Osteoblast (primary cell): ENCODE data around the gene LGR6. TPM values are rescaled to one million over a fixed set of nuclear protein-coding genes. Genes with fewer than 3 reads are reported as not detected.

Source experiments
- DNase-seq: peaks from one replicate; pipeline ENCODE4 v3.0.0; 2011; ENCODE audit warnings: low spot score, mixed read lengths; ENCODE audit not compliant: insufficient read length; ENCODE audit errors: missing footprints
- H2AFZ ChIP-seq: 2 replicates; pipeline ENCODE4 v1.6.0; 2011; ENCODE audit warnings: mild to moderate bottlenecking, low read length
- H3K27ac ChIP-seq: 2 replicates; pipeline ENCODE4 v1.5.1; 2011; ENCODE audit warnings: mild to moderate bottlenecking, low read depth, low read length, moderate library complexity
- H3K27me3 ChIP-seq: 2 replicates; pipeline ENCODE4 v1.6.0; 2012; ENCODE audit warnings: mild to moderate bottlenecking, control low read depth, inconsistent platforms, low read length, moderate library complexity; ENCODE audit not compliant: insufficient read depth
- H3K36me3 ChIP-seq: 2 replicates; pipeline ENCODE4 v1.5.1; 2011; ENCODE audit warnings: mild to moderate bottlenecking, low read length, control low read depth, moderate library complexity; ENCODE audit not compliant: insufficient read depth
- H3K4me1 ChIP-seq: 2 replicates; pipeline ENCODE4 v1.5.1; 2011; ENCODE audit warnings: mild to moderate bottlenecking, low read length, control low read depth, moderate library complexity; ENCODE audit not compliant: insufficient read depth
- H3K4me2 ChIP-seq: 2 replicates; pipeline ENCODE4 v1.6.0; 2011; ENCODE audit warnings: mild to moderate bottlenecking, low read length; ENCODE audit not compliant: insufficient read depth
- H3K4me3 ChIP-seq: fragments of 200-600 bp; sonication (generic); 3 replicates; pipeline ENCODE4 v1.5.1; 2012; ENCODE audit warnings: mild to moderate bottlenecking, low read length, inconsistent platforms; ENCODE audit not compliant: insufficient read depth
- H3K79me2 ChIP-seq: 2 replicates; pipeline ENCODE4 v1.6.0; 2012; ENCODE audit warnings: mild to moderate bottlenecking, low read length, control low read depth, inconsistent platforms; ENCODE audit not compliant: insufficient read depth
- H3K9me3 ChIP-seq: 2 replicates; pipeline ENCODE4 v1.5.1; 2011; ENCODE audit warnings: low read depth, low read length, control low read depth
- H4K20me1 ChIP-seq: 2 replicates; pipeline ENCODE4 v1.6.0; 2012; ENCODE audit warnings: mild to moderate bottlenecking, low read length, control low read depth; ENCODE audit not compliant: insufficient read depth
- CTCF ChIP-seq: IDR thresholded peaks from 2 replicates; pipeline ENCODE4 v1.5.1; 2011; ENCODE audit warnings: mild to moderate bottlenecking, low read depth, low read length, moderate library complexity; ENCODE audit errors: extremely low read depth
- total RNA-seq: library from RNA; depleted of rRNA; stranded (reverse); fragments of >200 nt; gene quantifications from 2 replicates; pipeline ENCODE4 v1.2.3, GENCODE V29; 2012

Gene LGR6
- total RNA-seq, 1 donor: not detected

- no peak for TF ChIP-seq CTCF
- no peak overlapping the region for H3K27ac ChIP-seq
- no peak overlapping the region for H3K4me2 ChIP-seq
- no peaks in the 10 kb centered on the region for H3K36me3 ChIP-seq
- no peaks in the 10 kb centered on the region for H3K79me2 ChIP-seq
- no peaks in the 10 kb centered on the region for H3K9me3 ChIP-seq
- peaks cover 19% of the 10 kb centered on the region for H3K4me1 ChIP-seq
- H3K4me3 ChIP-seq: no peak overlapping the region
- peaks cover 11% of the 10 kb centered on the region for H3K27me3 ChIP-seq
- DNase-seq: no peak
- no peaks in the 10 kb centered on the region for H4K20me1 ChIP-seq
- H2AFZ ChIP-seq: no peak overlapping the region
Observed at GRCh38 chr1:202276081-202276715, 82.6 kb downstream of the LGR6 start.

GRCh38 chr1:202276920-202277319 lies 83.3 kb downstream of the LGR6 start:
- H3K9me3 ChIP-seq: no peaks in the 10 kb centered on the region
- no peaks in the 10 kb centered on the region for H3K79me2 ChIP-seq
- H2AFZ ChIP-seq: no peak overlapping the region
- H3K36me3 ChIP-seq: no peaks in the 10 kb centered on the region
- H3K4me3 ChIP-seq: no peak overlapping the region
- DNase-seq: no peak
- peaks cover 26% of the 10 kb centered on the region for H3K4me1 ChIP-seq
- no peak for TF ChIP-seq CTCF
- H3K27me3 ChIP-seq: peaks cover 9% of the 10 kb centered on the region
- H4K20me1 ChIP-seq: no peaks in the 10 kb centered on the region
- H3K4me2 ChIP-seq: no peak overlapping the region
- H3K27ac ChIP-seq: no peak overlapping the region

- H3K79me2 ChIP-seq: no peaks in the 10 kb centered on the region
- no peak overlapping the region for H3K4me3 ChIP-seq
- no peaks in the 10 kb centered on the region for H3K36me3 ChIP-seq
- no peak overlapping the region for H2AFZ ChIP-seq
- DNase-seq: no peak
- peaks cover 44% of the 10 kb centered on the region for H3K4me1 ChIP-seq
- no peak overlapping the region for H3K4me2 ChIP-seq
- no peaks in the 10 kb centered on the region for H4K20me1 ChIP-seq
- TF ChIP-seq CTCF: no peak
- no peaks in the 10 kb centered on the region for H3K9me3 ChIP-seq
- H3K27ac ChIP-seq: no peak overlapping the region
- peaks cover 5% of the 10 kb centered on the region for H3K27me3 ChIP-seq
Observed at GRCh38 chr1:202278751-202279150, 85.2 kb downstream of the LGR6 start.

- no peak for DNase-seq
- no peaks in the 10 kb centered on the region for H4K20me1 ChIP-seq
- peak overlapping the region; percentile 9 for H3K4me2 ChIP-seq
Observed at GRCh38 chr1:202279806-202280205, 86.2 kb downstream of the LGR6 start.

More at GRCh38 chr1:202279806-202280205, 86.2 kb downstream of the LGR6 start:
- H3K4me1 ChIP-seq: peaks cover 51% of the 10 kb centered on the region
- H3K4me3 ChIP-seq: no peak overlapping the region
- H2AFZ ChIP-seq: no peak overlapping the region
- H3K27me3 ChIP-seq: no peaks in the 10 kb centered on the region
- no peaks in the 10 kb centered on the region for H3K79me2 ChIP-seq
- no peaks in the 10 kb centered on the region for H3K9me3 ChIP-seq
- peak overlapping the region; percentile 0 for H3K27ac ChIP-seq
- H3K36me3 ChIP-seq: no peaks in the 10 kb centered on the region
- no peak for TF ChIP-seq CTCF
